Measurements from ENCODE around the gene HPS4.

HPS4 gene

GRCh38 chr22:26502688-26503561 is 19.3 kb upstream of the HPS4 start:
- in situ Hi-C loops (cut with MboI; ENCODE audit: low pct_unique_long_range_greater_than_20kb, low sequenced_read_pairs): no loop called here
- peak; percentile 97 for DNase-seq

GRCh38 chr22:26501996-26502395 is 18.4 kb upstream of the HPS4 start:
- in situ Hi-C loops (cut with MboI; ENCODE audit: low pct_unique_long_range_greater_than_20kb, low sequenced_read_pairs): no loop called here
- DNase-seq: no peak

- in situ Hi-C loops (cut with MboI; ENCODE audit: low pct_unique_long_range_greater_than_20kb, low sequenced_read_pairs): no loop called here
- DNase-seq: no peak
Measured at GRCh38 chr22:26499188-26499703, 15.7 kb upstream of the HPS4 start.

GRCh38 chr22:26496456-26496855 is 12.9 kb upstream of the HPS4 start:
- in situ Hi-C loops (cut with MboI; ENCODE audit: low pct_unique_long_range_greater_than_20kb, low sequenced_read_pairs): no loop called here
- no peak for DNase-seq

GRCh38 chr22:26494506-26494905 is 10.9 kb upstream of the HPS4 start:
- in situ Hi-C loops (cut with MboI; ENCODE audit: low pct_unique_long_range_greater_than_20kb, low sequenced_read_pairs): no loop called here
- DNase-seq: no peak

- no peak for DNase-seq
- in situ Hi-C loops (cut with MboI; ENCODE audit: low pct_unique_long_range_greater_than_20kb, low sequenced_read_pairs): no loop called here
Measured at GRCh38 chr22:26492220-26492619, 8.6 kb upstream of the HPS4 start.

GRCh38 chr22:26489447-26490036 is 6.0 kb upstream of the HPS4 start:
- DNase-seq: no peak
- in situ Hi-C loops (cut with MboI; ENCODE audit: low pct_unique_long_range_greater_than_20kb, low sequenced_read_pairs): no loop called here

GRCh38 chr22:26487996-26488395 is 4.4 kb upstream of the HPS4 start:
- DNase-seq: no peak

GRCh38 chr22:26486394-26486793 is 2.8 kb upstream of the HPS4 start:
- in situ Hi-C loops (cut with MboI; ENCODE audit: low pct_unique_long_range_greater_than_20kb, low sequenced_read_pairs): no loop called here
- no peak for DNase-seq

More at GRCh38 chr22:26487996-26488395, 4.4 kb upstream of the HPS4 start:
- in situ Hi-C loops (cut with MboI; ENCODE audit: low pct_unique_long_range_greater_than_20kb, low sequenced_read_pairs): no loop called here

GRCh38 chr22:26485806-26486390 is 2.3 kb upstream of the HPS4 start:
- in situ Hi-C loops (cut with MboI; ENCODE audit: low pct_unique_long_range_greater_than_20kb, low sequenced_read_pairs): no loop called here
- no peak for DNase-seq

GRCh38 chr22:26485013-26485412 is 1.4 kb upstream of the HPS4 start:
- in situ Hi-C loops (cut with MboI; ENCODE audit: low pct_unique_long_range_greater_than_20kb, low sequenced_read_pairs): no loop called here
- DNase-seq: no peak

GRCh38 chr22:26484360-26484706 is 750 bp upstream of the HPS4 start:
- in situ Hi-C loops (cut with MboI; ENCODE audit: low pct_unique_long_range_greater_than_20kb, low sequenced_read_pairs): no loop called here
- DNase-seq: no peak

- in situ Hi-C loops (cut with MboI; ENCODE audit: low pct_unique_long_range_greater_than_20kb, low sequenced_read_pairs): no loop called here
- no peak for DNase-seq
Measured at GRCh38 chr22:26483043-26483438, 542 bp downstream of the HPS4 start.

- DNase-seq: no peak
- in situ Hi-C loops (cut with MboI; ENCODE audit: low pct_unique_long_range_greater_than_20kb, low sequenced_read_pairs): no loop called here
Measured at GRCh38 chr22:26482161-26482560, 1.4 kb downstream of the HPS4 start.

- DNase-seq: no peak
- in situ Hi-C loops (cut with MboI; ENCODE audit: low pct_unique_long_range_greater_than_20kb, low sequenced_read_pairs): no loop called here
Measured at GRCh38 chr22:26481694-26482093, 1.9 kb downstream of the HPS4 start.

GRCh38 chr22:26481112-26481693 is 2.4 kb downstream of the HPS4 start:
- no peak for DNase-seq
- in situ Hi-C loops (cut with MboI; ENCODE audit: low pct_unique_long_range_greater_than_20kb, low sequenced_read_pairs): no loop called here

- DNase-seq: no peak
- in situ Hi-C loops (cut with MboI; ENCODE audit: low pct_unique_long_range_greater_than_20kb, low sequenced_read_pairs): no loop called here
Measured at GRCh38 chr22:26480611-26480932, 3.0 kb downstream of the HPS4 start.

- in situ Hi-C loops (cut with MboI; ENCODE audit: low pct_unique_long_range_greater_than_20kb, low sequenced_read_pairs): no loop called here
- DNase-seq: peak; percentile 77
Measured at GRCh38 chr22:26479792-26480610, 3.6 kb downstream of the HPS4 start.

- in situ Hi-C loops (cut with MboI; ENCODE audit: low pct_unique_long_range_greater_than_20kb, low sequenced_read_pairs): no loop called here
- peak; percentile 63 for DNase-seq
Measured at GRCh38 chr22:26479043-26479791, 4.4 kb downstream of the HPS4 start.
